ENCODE measurements around the gene RPL13.
A peak's percentile ranks its signal among the peaks of the same experiment; 100 is the strongest.

Gene RPL13

DNA sequence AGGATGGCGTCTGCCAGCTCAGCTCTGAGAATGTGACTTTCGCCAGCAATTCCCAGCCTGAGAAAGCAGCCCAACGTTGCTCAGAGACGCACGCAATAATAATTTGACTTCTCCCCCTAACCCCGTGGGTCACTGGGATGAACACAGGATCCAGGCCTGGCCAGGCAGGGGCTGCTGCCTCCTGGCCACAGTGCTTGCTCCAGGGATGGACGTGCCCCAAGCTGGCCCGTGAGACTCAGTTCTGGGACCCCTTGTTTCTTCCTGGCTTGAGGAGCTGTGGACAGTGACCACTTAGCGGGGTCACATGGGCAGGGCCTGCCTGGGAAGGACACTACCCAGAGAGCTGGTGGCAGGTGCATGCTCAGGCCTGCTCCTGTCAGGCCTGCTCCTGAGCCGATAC, 39.4 kb downstream of the RPL13 start:
- DNase-seq (ENCODE audit: low read depth): no peak
- TF ChIP-seq CTCF (conservative IDR thresholded peaks at IDR 0.05; ENCODE audit: low read depth, low read length): no peak
- H3K4me3 ChIP-seq (ENCODE audit: low read length): no peak overlapping the region

DNA sequence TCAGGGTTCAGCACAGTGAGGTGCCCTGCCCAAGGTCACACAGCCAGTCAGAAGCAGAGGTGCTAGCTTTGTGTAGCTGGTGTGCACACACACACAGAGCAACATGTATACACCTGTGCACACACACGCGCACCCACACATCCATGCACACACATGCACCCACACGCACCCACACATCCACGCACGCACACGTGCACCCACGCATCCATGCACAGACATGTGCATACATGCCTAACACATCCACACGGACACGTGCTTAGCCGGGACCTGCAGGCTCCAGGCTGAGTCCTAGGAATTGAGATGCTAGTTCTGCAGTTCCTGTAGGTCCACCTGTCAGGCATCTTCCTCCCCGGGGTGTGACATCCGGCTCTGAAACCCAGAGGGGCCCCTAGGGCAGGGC, 39.9 kb downstream of the RPL13 start:
- no peak for TF ChIP-seq CTCF (conservative IDR thresholded peaks at IDR 0.05; ENCODE audit: low read depth, low read length)
- H3K4me3 ChIP-seq (ENCODE audit: low read length): no peak overlapping the region
- no peak for DNase-seq (ENCODE audit: low read depth)

DNA sequence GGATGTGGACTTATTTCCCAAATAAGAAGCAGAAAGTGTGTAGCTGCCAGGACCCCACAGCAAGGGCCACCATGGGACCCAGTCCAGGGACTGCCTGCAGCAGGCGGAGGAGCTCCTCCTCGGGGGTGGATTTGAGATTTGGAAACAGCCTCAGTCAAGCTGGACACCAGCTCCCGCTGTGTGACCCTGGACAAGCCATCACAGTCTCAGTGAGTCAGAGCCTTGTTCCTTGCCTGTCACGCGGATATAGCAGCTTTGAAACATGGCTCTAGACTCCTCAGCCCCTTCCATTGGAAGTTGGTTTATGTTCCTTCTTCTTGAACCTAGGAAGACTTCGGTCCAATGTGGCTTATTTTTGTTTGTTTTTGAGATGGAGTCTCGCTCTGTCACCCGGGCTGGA, 40.5 kb downstream of the RPL13 start:
- no peak for DNase-seq (ENCODE audit: low read depth)
- H3K4me3 ChIP-seq (ENCODE audit: low read length): no peak overlapping the region
- TF ChIP-seq CTCF (conservative IDR thresholded peaks at IDR 0.05; ENCODE audit: low read depth, low read length): no peak

GRCh38 chr16:89601906-89602272, 41.4 kb downstream of the RPL13 start:
- no peak overlapping the region for H3K4me3 ChIP-seq (ENCODE audit: low read length)
- TF ChIP-seq CTCF (conservative IDR thresholded peaks at IDR 0.05; ENCODE audit: low read depth, low read length): no peak
- DNase-seq (ENCODE audit: low read depth): no peak

DNA sequence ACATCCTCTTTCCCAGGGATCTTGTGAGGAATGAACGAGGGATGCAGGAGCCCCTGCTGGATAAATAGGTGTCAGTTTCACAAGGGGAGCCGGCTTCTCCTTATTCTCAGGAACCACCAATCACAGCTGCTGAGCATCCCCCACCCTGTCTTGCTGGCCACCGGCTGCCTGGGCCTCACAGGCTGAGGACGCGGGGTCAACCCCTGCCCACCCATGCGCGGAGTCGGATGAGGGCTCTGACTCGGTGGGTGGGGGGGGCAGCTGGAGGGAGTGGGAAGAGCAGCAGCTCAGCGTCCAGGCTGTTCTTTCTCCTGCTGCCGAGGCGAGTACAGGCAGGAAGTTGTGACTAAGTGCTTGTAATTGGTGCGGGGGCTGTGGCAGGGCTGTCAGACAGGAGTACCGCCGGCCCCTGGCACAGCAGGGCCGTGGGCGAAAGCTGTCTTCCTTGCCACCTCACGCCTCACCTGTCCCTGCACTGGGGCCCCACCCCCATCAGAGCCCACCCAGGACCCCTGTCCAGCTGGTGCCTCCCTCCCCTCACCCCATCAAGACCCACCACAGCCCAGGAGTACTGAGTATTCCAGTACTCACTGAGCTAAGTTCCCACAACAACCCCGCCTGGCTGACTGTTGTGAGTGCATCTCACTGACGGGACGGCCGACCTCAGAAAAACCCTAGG, 41.9 kb downstream of the RPL13 start:
- no peak for TF ChIP-seq CTCF (conservative IDR thresholded peaks at IDR 0.05; ENCODE audit: low read depth, low read length)
- no peak overlapping the region for H3K4me3 ChIP-seq (ENCODE audit: low read length)
- peak; percentile 70 for DNase-seq (ENCODE audit: low read depth)

DNA sequence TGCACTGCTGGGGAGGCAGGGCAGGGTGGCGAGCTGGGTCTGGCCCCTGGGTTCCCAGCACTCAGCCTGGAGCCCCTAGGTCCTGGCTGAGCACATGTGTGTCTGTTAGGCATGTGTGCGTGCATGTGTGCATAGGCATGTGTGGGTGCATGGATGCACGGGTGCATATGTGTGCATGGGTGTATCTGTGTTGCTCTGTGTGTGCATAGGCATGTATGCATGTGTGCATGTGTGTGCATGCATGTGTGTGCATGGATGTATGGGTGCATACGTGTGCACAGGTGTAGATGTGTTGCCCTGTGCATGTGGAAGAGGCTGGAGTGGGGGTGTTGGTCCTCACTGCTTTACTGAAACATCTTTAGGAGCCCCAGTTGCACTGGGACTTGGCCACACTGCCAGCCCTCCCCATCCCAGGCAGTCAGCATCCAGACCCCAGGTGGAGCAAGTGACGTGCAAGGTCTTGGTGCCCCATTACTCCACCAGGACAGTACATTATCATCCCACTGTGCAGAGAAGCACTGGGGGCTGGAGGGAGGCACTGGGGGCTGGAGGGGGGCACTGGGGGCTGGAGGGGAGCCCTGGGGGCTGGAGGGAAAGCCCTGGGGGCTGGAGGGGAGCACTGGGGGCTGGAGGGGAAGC, 42.6 kb downstream of the RPL13 start:
- no peak for DNase-seq (ENCODE audit: low read depth)
- peak; percentile 4 for TF ChIP-seq CTCF (conservative IDR thresholded peaks at IDR 0.05; ENCODE audit: low read depth, low read length)
- H3K4me3 ChIP-seq (ENCODE audit: low read length): no peak overlapping the region

GRCh38 chr16:89604764-89605163, 44.3 kb downstream of the RPL13 start:
- no peak for DNase-seq (ENCODE audit: low read depth)
- H3K4me3 ChIP-seq (ENCODE audit: low read length): no peak overlapping the region
- no peak for TF ChIP-seq CTCF (conservative IDR thresholded peaks at IDR 0.05; ENCODE audit: low read depth, low read length)
